ENCODE results near the gene TDRD7. TPM values are rescaled to one million over a fixed set of nuclear protein-coding genes. Genes with fewer than 3 reads are reported as not detected.

TDRD7 gene
- total and polyA plus RNA-seq, 2 of the 8 experiments (the other 6 are each of a cell fraction or from before 2014, with no cell fraction given), result 1.2 to 2.3 TPM

- DNase-seq (ENCODE audit: low read depth in 1 of 2, low spot score in 2 of 2), result no peak
- Histone ChIP-seq H3K79me1 (ENCODE audit: low read depth, low read length) (no peaks in the 10 kb centered on the region), H2AK5ac (ENCODE audit: low read depth, low read length) (no peak overlapping the region), H4K20me1 (replicated peaks in 1 of 2; ENCODE audit: control insufficient read depth in 1 of 2, insufficient read depth in 2 of 2, low read length in 2 of 2) (no peaks in the 10 kb centered on the region), H2BK20ac (ENCODE audit: low read length) (no peak overlapping the region), H2BK120ac (replicated peaks; ENCODE audit: low read depth, low read length) (no peak overlapping the region), H3K36me3 (ENCODE audit: control insufficient read depth in 2 of 4, insufficient read depth in 4 of 4, low read length in 3 of 4) (no peaks in the 10 kb centered on the region), H3K27me3 (replicated peaks in 1 of 4; ENCODE audit: control insufficient read depth in 3 of 4, extremely low read depth in 1 of 4, insufficient read depth in 3 of 4, low read length in 3 of 4) (no peaks in the 10 kb centered on the region), H3K9ac (replicated peaks in 1 of 4; ENCODE audit: extremely low read depth in 1 of 4, low read depth in 3 of 4, low read length in 3 of 4) (no peak overlapping the region), H2BK15ac (ENCODE audit: low read length) (no peak overlapping the region), H3K4me3 (ENCODE audit: extremely low read depth in 1 of 4, insufficient read depth in 2 of 4, low read depth in 3 of 4, low read length in 4 of 4) (no peak overlapping the region), H3K27ac (ENCODE audit: low read depth, low read length) (no peak overlapping the region), H3K23ac (ENCODE audit: insufficient read length) (no peak overlapping the region), H3K18ac (ENCODE audit: extremely low read depth, low read length) (no peak overlapping the region), H4K5ac (ENCODE audit: insufficient read length, low read depth, low read length) (no peak overlapping the region), H2BK5ac (ENCODE audit: low read depth, low read length) (no peak overlapping the region), H2BK12ac (ENCODE audit: low read depth, low read length) (no peak overlapping the region), H2AFZ (ENCODE audit: low read length) (no peak overlapping the region), H3K4ac (replicated peaks; ENCODE audit: insufficient read length, low read depth, low read length) (no peak overlapping the region), H3K79me2 (ENCODE audit: control insufficient read depth in 1 of 2, insufficient read depth in 2 of 2, low read length in 2 of 2) (no peaks in the 10 kb centered on the region), H3K56ac (replicated peaks; ENCODE audit: insufficient read length, low read depth, low read length) (no peak overlapping the region), H3K4me1 (replicated peaks in 1 of 4; ENCODE audit: control insufficient read depth in 3 of 4, insufficient read depth in 4 of 4, low read length in 3 of 4) (no peaks in the 10 kb centered on the region), H3K4me2 (ENCODE audit: insufficient read depth in 1 of 2, low read depth in 2 of 2, low read length in 2 of 2) (no peak overlapping the region), H4K91ac (replicated peaks; ENCODE audit: insufficient read length, low read length) (no peak overlapping the region), H3K23me2 (ENCODE audit: low read depth, low read length) (no peaks in the 10 kb centered on the region), H4K8ac (ENCODE audit: extremely low read depth, insufficient read depth, low read length) (no peak overlapping the region), H3K14ac (ENCODE audit: insufficient read length) (no peak overlapping the region), H3K9me3 (ENCODE audit: insufficient read depth in 2 of 2, low read depth in 1 of 2, low read length in 1 of 2) (no peaks in the 10 kb centered on the region)
- no peak for FAIRE-seq
- WGBS, 2 experiments (ENCODE audit: extremely low coverage in 1 of 2, insufficient coverage in 1 of 2, insufficient read length in 1 of 2, insufficient replicate concordance in 2 of 2, low coverage in 1 of 2, low lambda C conversion rate in 2 of 2, missing lambda C conversion rate in 1 of 2), result 82% methylated on average over 2 of the region's 2 CpGs; no CpG with 5 or more reads in 1 of the 2 experiments
- ChIA-PET CTCF (ENCODE audit: partially characterized antibody) (interaction anchor here (2.2 to 10.1 kb wide), 4 partner anchors 11 to 140 kb away, joined by 7 to 574 read pairs (median 116); no protein-coding TSS in a partner anchor), POLR2A (ENCODE audit: partially characterized antibody) (no interaction called here)
- TF ChIP-seq KDM5A (IDR thresholded peaks at IDR 0.05; ENCODE audit: low read length) (no peak), TAF1 (IDR thresholded peaks at IDR 0.05; ENCODE audit: low read depth, low read length) (no peak), ZNF274 (IDR thresholded peaks at IDR 0.05; ENCODE audit: borderline replicate concordance, extremely low read depth, low read length) (no peak), ATF3 (IDR thresholded peaks at IDR 0.05; ENCODE audit: insufficient read depth, low read depth, low read length) (no peak), CBX8 (IDR thresholded peaks at IDR 0.05; ENCODE audit: borderline replicate concordance, low read depth, low read length) (no peak), GABPA (IDR thresholded peaks at IDR 0.05; ENCODE audit: borderline replicate concordance, insufficient read depth, low read length) (no peak), SRF (IDR thresholded peaks at IDR 0.05; ENCODE audit: low read depth, low read length) (no peak), CHD2 (IDR thresholded peaks at IDR 0.05; ENCODE audit: low read length) (no peak), RXRA (IDR thresholded peaks at IDR 0.05; ENCODE audit: insufficient read depth, low read depth, low read length) (no peak), BRCA1 (IDR thresholded peaks at IDR 0.05; ENCODE audit: low read depth, low read length) (no peak)
- TF ChIP-seq, protein P1, sequence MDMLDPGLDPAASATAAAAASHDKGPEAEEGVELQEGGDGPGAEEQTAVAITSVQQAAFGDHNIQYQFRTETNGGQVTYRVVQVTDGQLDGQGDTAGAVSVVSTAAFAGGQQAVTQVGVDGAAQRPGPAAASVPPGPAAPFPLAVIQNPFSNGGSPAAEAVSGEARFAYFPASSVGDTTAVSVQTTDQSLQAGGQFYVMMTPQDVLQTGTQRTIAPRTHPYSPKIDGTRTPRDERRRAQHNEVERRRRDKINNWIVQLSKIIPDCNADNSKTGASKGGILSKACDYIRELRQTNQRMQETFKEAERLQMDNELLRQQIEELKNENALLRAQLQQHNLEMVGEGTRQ (IDR thresholded peaks at IDR 0.05; ENCODE audit: low read length), result no peak
Observed at GRCh38 chr9:97475059-97475458, 63.2 kb downstream of the TDRD7 start.

All from H1 (cell line).